Kidney (tissue), 14 donors: ENCODE data around the gene SCGB1A1. TPM values are rescaled to one million over a fixed set of nuclear protein-coding genes. Genes with fewer than 3 reads are reported as not detected.

ENCODE experiments used
- DNase-seq, 5 donors: peaks; one replicate each; pipeline ENCODE4 v3.0.0-alpha.2; 2013 to 2020
- FAIRE-seq: peaks from 2 replicates; lab custom pipeline; 2012; peaks lifted over from hg19 to GRCh38; lab: Jason Lieb, UNC
- H3K27ac ChIP-seq, 2 donors: one replicate each; pipeline ENCODE4 v1.7.0; 2013; ENCODE audit warnings: low read depth in 2 of 2, low read length in 2 of 2, inconsistent platforms in 1 of 2
- H3K27me3 ChIP-seq: one replicate; pipeline ENCODE4 v1.7.1; 2013; ENCODE audit warnings: low read length, inconsistent platforms; ENCODE audit not compliant: control insufficient read depth, insufficient read depth
- H3K36me3 ChIP-seq, 3 donors: one replicate each; pipeline versions ENCODE4 v1.7.0 to v1.7.1; 2013; ENCODE audit warnings: low read length in 3 of 3, control low read depth in 1 of 3, inconsistent platforms in 1 of 3; ENCODE audit not compliant: insufficient read depth in 3 of 3, control insufficient read depth in 2 of 3
- H3K4me1 ChIP-seq, 3 donors: one replicate each; pipeline versions ENCODE4 v1.7.0 to v1.7.1; 2013; ENCODE audit warnings: low read length in 3 of 3, inconsistent platforms in 1 of 3, low read depth in 1 of 3; ENCODE audit not compliant: control insufficient read depth in 2 of 3, insufficient read depth in 2 of 3
- H3K4me3 ChIP-seq, 3 donors: one replicate each; pipeline versions ENCODE4 v1.7.0 to v1.8.1; 2013; ENCODE audit warnings: low read length in 3 of 3, control low read depth in 1 of 3, inconsistent platforms in 1 of 3
- H3K9ac ChIP-seq, 3 donors: one replicate each; pipeline versions ENCODE4 v1.7.0 to v1.7.1; 2013; ENCODE audit warnings: low read length in 3 of 3, control low read depth in 1 of 3, inconsistent platforms in 1 of 3
- H3K9me3 ChIP-seq, 3 donors: one replicate each; pipeline versions ENCODE4 v1.7.0 to v1.7.1; 2013; ENCODE audit warnings: low read length in 3 of 3, control low read depth in 1 of 3, inconsistent platforms in 1 of 3; ENCODE audit not compliant: control insufficient read depth in 2 of 3, insufficient read depth in 1 of 3
- intact Hi-C: fragments of 100-400 bp; cut with DNase I; formaldehyde crosslinking; loops from one replicate; pipeline ENCODE4 v1.11.1; 2022
- polyA plus RNA-seq: library from polyadenylated mRNA; stranded (reverse); fragments of 350-450 nt; fragmentation: Illumina TruSeq; extraction: RNeasy Lipid Tissue Mini Kit (QIAGEN cat#74804); gene quantifications from one replicate; pipeline ENCODE4 v1.2.3, GENCODE V29; 2014; ENCODE audit warnings: low read depth, low replicate concordance; ENCODE audit not compliant: insufficient read depth
- total RNA-seq: library from RNA; stranded (reverse); fragmentation: NEBNext Ultra II Directional; extraction: Animal tissue kit (Norgen Biotek cat#: 25700); gene quantifications from one replicate; pipeline ENCODE4 v1.2.1, GENCODE V29; 2021
- TF ChIP-seq, protein P1 (sequence below): IDR thresholded peaks from 3 replicates; pipeline ENCODE4 v1.5.1; 2012; ENCODE audit warnings: mild to moderate bottlenecking, moderate library complexity, borderline replicate concordance; ENCODE audit not compliant: insufficient read depth; ENCODE audit errors: extremely low read depth
- donor health status: control.
- donor health status: control.
- donor health status: control.
- donor health status: control.
- donor health status: control.
- donor health status: DM: yes; HTN: yes; CAD: no.
- donor health status: Normal renal cell carcinoma (clear cell type).

Gene SCGB1A1
- total and polyA plus RNA-seq, 2 donors from 2014 or later = not detected

DNA sequence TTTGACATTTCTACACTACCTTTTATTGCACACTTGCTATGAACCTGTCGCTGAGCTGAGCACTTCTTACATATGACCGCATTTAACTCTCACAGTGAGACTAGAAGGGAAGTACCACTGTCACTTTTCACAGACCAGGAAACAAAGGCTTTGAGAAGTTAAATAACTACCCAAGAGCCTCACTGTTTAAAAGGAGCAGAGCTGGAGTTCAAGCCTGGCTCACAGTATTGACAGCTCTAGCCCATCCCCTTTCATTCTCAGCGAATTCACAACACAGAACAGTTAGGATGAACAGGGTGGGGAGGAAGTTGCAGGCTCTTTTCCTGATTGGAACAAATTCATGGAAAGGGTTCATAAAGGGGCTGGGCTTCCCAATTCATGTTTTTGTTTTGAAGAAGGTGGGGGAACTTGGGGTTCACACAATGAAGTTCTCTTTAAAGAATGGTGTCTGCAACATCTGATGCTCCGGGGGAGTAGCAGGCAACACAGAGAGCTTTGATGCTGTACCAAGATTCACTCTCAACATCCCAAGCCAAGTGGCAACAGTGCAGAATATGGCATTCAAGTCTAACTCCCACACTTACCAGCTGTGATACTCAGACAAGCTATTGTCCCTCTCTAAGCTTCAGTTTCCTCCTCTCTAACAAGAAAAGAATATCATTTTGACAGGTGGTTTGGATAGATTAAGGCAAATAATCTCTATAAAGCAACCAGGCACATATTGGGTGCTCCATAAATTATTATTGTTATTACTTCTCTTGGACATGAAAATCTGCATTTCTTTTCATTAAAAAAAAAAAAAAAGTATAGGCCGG, 17.2 kb downstream of the SCGB1A1 start:
- H3K4me3 ChIP-seq = no peak overlapping the region
- TF ChIP-seq, protein P1, sequence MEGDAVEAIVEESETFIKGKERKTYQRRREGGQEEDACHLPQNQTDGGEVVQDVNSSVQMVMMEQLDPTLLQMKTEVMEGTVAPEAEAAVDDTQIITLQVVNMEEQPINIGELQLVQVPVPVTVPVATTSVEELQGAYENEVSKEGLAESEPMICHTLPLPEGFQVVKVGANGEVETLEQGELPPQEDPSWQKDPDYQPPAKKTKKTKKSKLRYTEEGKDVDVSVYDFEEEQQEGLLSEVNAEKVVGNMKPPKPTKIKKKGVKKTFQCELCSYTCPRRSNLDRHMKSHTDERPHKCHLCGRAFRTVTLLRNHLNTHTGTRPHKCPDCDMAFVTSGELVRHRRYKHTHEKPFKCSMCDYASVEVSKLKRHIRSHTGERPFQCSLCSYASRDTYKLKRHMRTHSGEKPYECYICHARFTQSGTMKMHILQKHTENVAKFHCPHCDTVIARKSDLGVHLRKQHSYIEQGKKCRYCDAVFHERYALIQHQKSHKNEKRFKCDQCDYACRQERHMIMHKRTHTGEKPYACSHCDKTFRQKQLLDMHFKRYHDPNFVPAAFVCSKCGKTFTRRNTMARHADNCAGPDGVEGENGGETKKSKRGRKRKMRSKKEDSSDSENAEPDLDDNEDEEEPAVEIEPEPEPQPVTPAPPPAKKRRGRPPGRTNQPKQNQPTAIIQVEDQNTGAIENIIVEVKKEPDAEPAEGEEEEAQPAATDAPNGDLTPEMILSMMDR = no peak
- intact Hi-C loops = no loop called here
- FAIRE-seq (no peak), DNase-seq (no peak)
- H3K9me3 ChIP-seq = no peaks in the 10 kb centered on the region
- no peak overlapping the region for H3K9ac ChIP-seq
- peaks cover 5 to 12% (median 7%) of the 10 kb centered on the region in 3 donors for H3K4me1 ChIP-seq
- H3K27ac ChIP-seq = no peak overlapping the region
- H3K36me3 ChIP-seq = no peaks in the 10 kb centered on the region
- H3K27me3 ChIP-seq = no peaks in the 10 kb centered on the region

DNA sequence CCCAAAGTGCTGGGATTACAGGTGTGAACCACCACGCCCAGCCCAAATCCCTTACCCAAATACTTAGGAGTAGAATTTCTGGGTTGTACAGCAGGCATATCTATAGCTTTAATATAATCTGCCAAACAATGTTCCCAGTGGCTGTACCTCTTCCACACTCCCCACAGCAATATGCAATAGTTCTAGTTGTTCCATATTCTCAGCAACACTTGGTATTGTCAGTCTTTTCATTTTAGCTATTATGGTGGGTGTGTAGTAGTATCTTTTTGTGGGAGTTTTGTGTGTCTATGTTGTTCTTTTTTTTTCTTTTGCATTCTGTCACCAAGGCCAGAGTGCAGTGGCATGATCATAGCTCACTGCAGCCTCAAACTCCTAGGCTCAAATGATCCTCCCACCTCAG, 18.8 kb downstream of the SCGB1A1 start:
- Histone ChIP-seq H3K4me3 (no peak overlapping the region), H3K27me3 (no peaks in the 10 kb centered on the region), H3K9me3 (no peaks in the 10 kb centered on the region), H3K27ac (no peak overlapping the region), H3K9ac (no peak overlapping the region), H3K36me3 (no peaks in the 10 kb centered on the region), H3K4me1 (peaks cover 5 to 12% (median 7%) of the 10 kb centered on the region in 3 donors)
- intact Hi-C loops = no loop called here
- TF ChIP-seq, protein P1 = no peak
- DNase-seq (no peak), FAIRE-seq (no peak)

GRCh38 chr11:62438641-62439040, 19.8 kb downstream of the SCGB1A1 start:
- H3K27ac ChIP-seq = no peak overlapping the region
- H3K27me3 ChIP-seq = no peaks in the 10 kb centered on the region
- DNase-seq (no peak), FAIRE-seq (no peak)
- no peak overlapping the region for H3K9ac ChIP-seq
- TF ChIP-seq, protein P1 = no peak
- no peaks in the 10 kb centered on the region for H3K36me3 ChIP-seq
- peaks cover 2 to 7% (median 4%) of the 10 kb centered on the region in 3 donors for H3K4me1 ChIP-seq
- intact Hi-C loops = no loop called here
- H3K9me3 ChIP-seq = no peaks in the 10 kb centered on the region
- H3K4me3 ChIP-seq = no peak overlapping the region
